H9 (cell line): Measurements from ENCODE around the gene AEBP2. TPM values are rescaled to one million over a fixed set of nuclear protein-coding genes. Genes with fewer than 3 reads are reported as not detected.

Experiments used
- DNase-seq: peaks from one replicate; pipeline ENCODE4 v3.0.0-alpha.2; 2017
- H2AFZ ChIP-seq: one replicate; pipeline ENCODE4 v1.6.1; 2013; ENCODE audit warnings: mild to moderate bottlenecking, low read length, control low read depth, moderate library complexity
- H2AK5ac ChIP-seq: 2 replicates; pipeline ENCODE4 v1.6.1; 2013; ENCODE audit warnings: low read length, control low read depth, mixed read lengths; ENCODE audit not compliant: insufficient read length
- H2BK120ac ChIP-seq: one replicate; pipeline ENCODE4 v1.6.1; 2013; ENCODE audit warnings: low read depth, mild to moderate bottlenecking, low read length, control low read depth, inconsistent platforms; ENCODE audit not compliant: poor library complexity, severe bottlenecking
- H2BK12ac ChIP-seq: 2 replicates; pipeline ENCODE4 v1.6.1; 2013; ENCODE audit warnings: low read length, control low read depth, mixed read lengths, low read depth; ENCODE audit not compliant: insufficient read length
- H2BK15ac ChIP-seq: 2 replicates; pipeline ENCODE4 v1.6.1; 2013; ENCODE audit warnings: low read depth, low read length, control low read depth
- H2BK20ac ChIP-seq: one replicate; pipeline ENCODE4 v1.6.1; 2013; ENCODE audit warnings: low read depth, mild to moderate bottlenecking, low read length, control low read depth, inconsistent platforms; ENCODE audit not compliant: poor library complexity, severe bottlenecking
- H2BK5ac ChIP-seq: 2 replicates; pipeline ENCODE4 v1.6.1; 2013; ENCODE audit warnings: low read length, control low read depth, mixed read lengths; ENCODE audit not compliant: insufficient read length
- H3K14ac ChIP-seq: 2 replicates; pipeline ENCODE4 v1.6.1; 2013; ENCODE audit warnings: low read length, control low read depth; ENCODE audit not compliant: insufficient read depth
- H3K18ac ChIP-seq: 2 replicates; pipeline ENCODE4 v1.6.1; 2013; ENCODE audit warnings: low read depth, mild to moderate bottlenecking, mixed read lengths, low read length, control low read depth; ENCODE audit not compliant: insufficient read length
- H3K23ac ChIP-seq: 2 replicates; pipeline ENCODE4 v1.6.1; 2013; ENCODE audit warnings: low read length, control low read depth, mixed read lengths, low read depth; ENCODE audit not compliant: insufficient read length
- H3K23me2 ChIP-seq: 2 replicates; pipeline ENCODE4 v1.6.1; 2013; ENCODE audit warnings: low read depth, mild to moderate bottlenecking, mixed read lengths, low read length, control low read depth; ENCODE audit not compliant: insufficient read length, poor library complexity, severe bottlenecking
- H3K27ac ChIP-seq: 2 replicates; pipeline ENCODE4 v1.5.1; 2013; ENCODE audit warnings: low read length, control low read depth, mixed read lengths, low read depth; ENCODE audit not compliant: insufficient read length
- H3K27me3 ChIP-seq: 2 replicates; pipeline ENCODE4 v1.6.1; 2013; ENCODE audit warnings: low read length, control low read depth, inconsistent platforms; ENCODE audit not compliant: insufficient read depth
- H3K4ac ChIP-seq: 2 replicates; pipeline ENCODE4 v1.6.1; 2013; ENCODE audit warnings: low read depth, mild to moderate bottlenecking, control low read depth, inconsistent platforms, low read length, moderate library complexity
- H3K4me1 ChIP-seq: 2 replicates; pipeline ENCODE4 v1.6.1; 2013; ENCODE audit warnings: low read length, control low read depth, inconsistent platforms; ENCODE audit not compliant: insufficient read depth
- H3K4me2 ChIP-seq: 2 replicates; pipeline ENCODE4 v1.6.1; 2013; ENCODE audit warnings: low read length, control low read depth, mixed read lengths; ENCODE audit not compliant: insufficient read length, insufficient read depth
- H3K56ac ChIP-seq: 2 replicates; pipeline ENCODE4 v1.6.1; 2013; ENCODE audit warnings: low read depth, mild to moderate bottlenecking, mixed read lengths, low read length, control low read depth; ENCODE audit not compliant: insufficient read length
- H3K79me1 ChIP-seq: 2 replicates; pipeline ENCODE4 v1.6.1; 2013; ENCODE audit warnings: low read depth, mild to moderate bottlenecking, moderate library complexity, low read length, control low read depth, inconsistent platforms; ENCODE audit not compliant: insufficient read depth, poor library complexity, severe bottlenecking
- H3K79me2 ChIP-seq: 2 replicates; pipeline ENCODE4 v1.6.1; 2013; ENCODE audit warnings: low read length, control low read depth, inconsistent platforms; ENCODE audit not compliant: insufficient read depth
- H3K9ac ChIP-seq: 2 replicates; pipeline ENCODE4 v1.6.1; 2013; ENCODE audit warnings: low read length, control low read depth, mixed read lengths; ENCODE audit not compliant: insufficient read length; ENCODE audit errors: extremely low read depth
- H3K9me3 ChIP-seq: one replicate; pipeline ENCODE4 v1.6.1; 2013; ENCODE audit warnings: low read depth, low read length, inconsistent platforms; ENCODE audit not compliant: control insufficient read depth
- H3T11ph ChIP-seq: one replicate; pipeline ENCODE4 v1.6.1; 2013; ENCODE audit warnings: mild to moderate bottlenecking, low read length, control low read depth, inconsistent platforms
- H4K20me1 ChIP-seq: one replicate; pipeline ENCODE4 v1.6.1; 2013; ENCODE audit not compliant: control insufficient read depth, insufficient read length, insufficient read depth
- H4K5ac ChIP-seq: 2 replicates; pipeline ENCODE4 v1.6.1; 2013; ENCODE audit warnings: low read depth, mild to moderate bottlenecking, mixed read lengths, low read length, control low read depth; ENCODE audit not compliant: insufficient read length
- H4K8ac ChIP-seq: replicated peaks from 2 replicates; pipeline ENCODE4 v1.6.1; 2013; ENCODE audit warnings: low read length, control low read depth, mixed read lengths, low read depth; ENCODE audit not compliant: insufficient read length
- H4K91ac ChIP-seq: 2 replicates; pipeline ENCODE4 v1.6.1; 2013; ENCODE audit warnings: low read depth, mild to moderate bottlenecking, moderate library complexity, mixed read lengths, low read length, control low read depth; ENCODE audit not compliant: insufficient read length
- H3K27ac Mint-ChIP-seq, 3 experiments: 2 replicates in 2 of 3; 3 replicates in 1 of 3; pipeline ENCODE4 v1.8.0; 2020 to 2021; ENCODE audit warnings: mixed read lengths in 3 of 3, mild to moderate bottlenecking in 1 of 3, moderate library complexity in 1 of 3
- H3K27me3 Mint-ChIP-seq: 2 replicates; pipeline ENCODE4 v1.8.0; 2021; ENCODE audit warnings: low read depth, mild to moderate bottlenecking, moderate library complexity, mixed read lengths
- H3K36me3 Mint-ChIP-seq, 3 experiments: 2 replicates in 2 of 3; 3 replicates in 1 of 3; pipeline ENCODE4 v1.8.0; 2020 to 2021; ENCODE audit warnings: low read depth in 3 of 3, mixed read lengths in 3 of 3; ENCODE audit not compliant: insufficient read depth in 1 of 3
- H3K4me1 Mint-ChIP-seq, 2 experiments: 2 replicates each; pipeline ENCODE4 v1.8.0; 2020; ENCODE audit warnings: mixed read lengths in 2 of 2
- H3K4me3 Mint-ChIP-seq, 2 experiments: 2 replicates in 1 of 2; 3 replicates in 1 of 2; pipeline ENCODE4 v1.8.0; 2020 to 2021; ENCODE audit warnings: mild to moderate bottlenecking in 2 of 2, mixed read lengths in 2 of 2, moderate library complexity in 1 of 2
- H3K9me3 Mint-ChIP-seq, 2 experiments: 2 replicates in 1 of 2; 3 replicates in 1 of 2; pipeline ENCODE4 v1.8.0; 2020; ENCODE audit warnings: mild to moderate bottlenecking in 2 of 2, mixed read lengths in 2 of 2, moderate library complexity in 1 of 2
- WGBS: extraction: QIAGEN DNeasy Blood & Tissue Kit; methylation state at CpG from one replicate; pipeline ENCODE4 v1.1.7; 2013; ENCODE audit warnings: missing lambda C conversion rate, low lambda C conversion rate, mixed read lengths; ENCODE audit not compliant: insufficient read length; ENCODE audit errors: extremely low coverage; 5-methylcytosine and 5-hydroxymethylcytosine counted together
- total RNA-seq: library from RNA; stranded (reverse); gene quantifications from 2 replicates; pipeline ENCODE4 v1.2.1, GENCODE V29; 2021
- TF ChIP-seq, protein P1 (sequence below): fragments of 200-600 bp; sonication (generic); conservative IDR thresholded peaks from 3 replicates; pipeline ENCODE4 v1.8.0; 2021; ENCODE audit warnings: antibody characterized with exemption, mild to moderate bottlenecking

AEBP2 gene
- total RNA-seq, 1 experiment from 2014 or later, result 82.8 TPM

- H2BK5ac ChIP-seq, result no peak overlapping the region
- H2BK12ac ChIP-seq, result no peak overlapping the region
- H2BK120ac ChIP-seq, result no peak overlapping the region
- no CpG with 5 or more reads among the region's 6 CpGs for WGBS
- no peak overlapping the region for H3K4ac ChIP-seq
- no peaks in the 10 kb centered on the region for H3K23me2 ChIP-seq
- H2BK20ac ChIP-seq, result no peak overlapping the region
- H3K79me2 ChIP-seq, result peaks cover 83% of the 10 kb centered on the region
- no peaks in the 10 kb centered on the region for H4K20me1 ChIP-seq
- peaks cover 6% of the 10 kb centered on the region; the same call in 1 of the 2 replicates for H3K4me1 ChIP-seq
- Mint-ChIP-seq H3K4me3 (no peak overlapping the region), H3K9me3 (no peaks in the 10 kb centered on the region), H3K27ac (peak overlapping the region in 2 of 3 experiments; percentile 8 to 14; a peak in 2 of 7 replicates), H3K27me3 (no peaks in the 10 kb centered on the region), H3K4me1 (peaks cover 66 to 69% of the 10 kb centered on the region in 2 experiments), H3K36me3 (peaks cover 5 to 37% (median 14%) of the 10 kb centered on the region in 3 experiments)
- H3K23ac ChIP-seq, result no peak overlapping the region
- no peak overlapping the region for H2AK5ac ChIP-seq
- no peak overlapping the region for H3K27ac ChIP-seq
- H2AFZ ChIP-seq, result no peak overlapping the region
- H3K18ac ChIP-seq, result no peak overlapping the region
- no peaks in the 10 kb centered on the region; the same call in 1 of the 2 replicates for H3K27me3 ChIP-seq
- no peak overlapping the region for H4K8ac ChIP-seq
- no peaks in the 10 kb centered on the region for H3K9me3 ChIP-seq
- H4K5ac ChIP-seq, result no peak overlapping the region
- no peak overlapping the region for H3T11ph ChIP-seq
- no peak for DNase-seq
- TF ChIP-seq, protein P1, sequence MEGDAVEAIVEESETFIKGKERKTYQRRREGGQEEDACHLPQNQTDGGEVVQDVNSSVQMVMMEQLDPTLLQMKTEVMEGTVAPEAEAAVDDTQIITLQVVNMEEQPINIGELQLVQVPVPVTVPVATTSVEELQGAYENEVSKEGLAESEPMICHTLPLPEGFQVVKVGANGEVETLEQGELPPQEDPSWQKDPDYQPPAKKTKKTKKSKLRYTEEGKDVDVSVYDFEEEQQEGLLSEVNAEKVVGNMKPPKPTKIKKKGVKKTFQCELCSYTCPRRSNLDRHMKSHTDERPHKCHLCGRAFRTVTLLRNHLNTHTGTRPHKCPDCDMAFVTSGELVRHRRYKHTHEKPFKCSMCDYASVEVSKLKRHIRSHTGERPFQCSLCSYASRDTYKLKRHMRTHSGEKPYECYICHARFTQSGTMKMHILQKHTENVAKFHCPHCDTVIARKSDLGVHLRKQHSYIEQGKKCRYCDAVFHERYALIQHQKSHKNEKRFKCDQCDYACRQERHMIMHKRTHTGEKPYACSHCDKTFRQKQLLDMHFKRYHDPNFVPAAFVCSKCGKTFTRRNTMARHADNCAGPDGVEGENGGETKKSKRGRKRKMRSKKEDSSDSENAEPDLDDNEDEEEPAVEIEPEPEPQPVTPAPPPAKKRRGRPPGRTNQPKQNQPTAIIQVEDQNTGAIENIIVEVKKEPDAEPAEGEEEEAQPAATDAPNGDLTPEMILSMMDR, result no peak
- H2BK15ac ChIP-seq, result no peak overlapping the region
- no peak overlapping the region for H3K4me2 ChIP-seq
- H3K56ac ChIP-seq, result no peak overlapping the region
- no peak overlapping the region for H4K91ac ChIP-seq
- H3K9ac ChIP-seq, result no peak overlapping the region
- H3K79me1 ChIP-seq, result no peaks in the 10 kb centered on the region
- no peak overlapping the region for H3K14ac ChIP-seq
Measured at GRCh38 chr12:19451196-19451595, 11.9 kb downstream of the AEBP2 start.
